Natural killer cell (primary cell): ENCODE measurements around the gene MRPS16. TPM values are rescaled to one million over a fixed set of nuclear protein-coding genes. Genes with fewer than 3 reads are reported as not detected.

Experiments used
- ATAC-seq, 3 donors: fragments of 150-1000 bp in 2 of 3; fragments of 200-7000 bp in 1 of 3; cut with Tn5 transposase; 1 replicate in 1 of 3; 2 replicates in 2 of 3; pipeline ENCODE4 v1.10.0; 2021; ENCODE audit warnings: mild to moderate bottlenecking in 2 of 3, moderate library complexity in 2 of 3
- DNase-seq, 2 donors: peaks; one replicate each; pipeline versions ENCODE4 v3.0.0 to v3.0.0-alpha.2; 2013 to 2021; ENCODE audit warnings: mixed read lengths in 1 of 2
- H3K27ac ChIP-seq: one replicate; pipeline ENCODE4 v1.5.1; 2013; ENCODE audit warnings: mild to moderate bottlenecking, low read length
- H3K27me3 ChIP-seq: one replicate; pipeline ENCODE4 v1.6.1; 2013; ENCODE audit warnings: low read length; ENCODE audit not compliant: control insufficient read depth, insufficient read depth
- H3K36me3 ChIP-seq: one replicate; pipeline ENCODE4 v1.6.1; 2013; ENCODE audit warnings: low read length; ENCODE audit not compliant: control insufficient read depth, insufficient read depth
- H3K4me1 ChIP-seq: one replicate; pipeline ENCODE4 v1.6.1; 2013; ENCODE audit warnings: low read length; ENCODE audit not compliant: control insufficient read depth, insufficient read depth
- H3K4me3 ChIP-seq: one replicate; pipeline ENCODE4 v1.5.1; 2013; ENCODE audit warnings: low read length
- H3K9me3 ChIP-seq: one replicate; pipeline ENCODE4 v1.6.1; 2013; ENCODE audit warnings: low read length; ENCODE audit not compliant: control insufficient read depth, insufficient read depth
- H3K27ac Mint-ChIP-seq, 2 donors: one replicate each; pipeline ENCODE4 v1.8.0; 2022; ENCODE audit warnings: mild to moderate bottlenecking in 2 of 2, mixed read lengths in 2 of 2, moderate library complexity in 1 of 2
- H3K27me3 Mint-ChIP-seq, 2 donors: one replicate each; pipeline ENCODE4 v1.8.0; 2022; ENCODE audit warnings: low read depth in 2 of 2, mixed read lengths in 2 of 2
- H3K36me3 Mint-ChIP-seq: one replicate; pipeline ENCODE4 v1.8.0; 2022; ENCODE audit warnings: mixed read lengths
- H3K4me1 Mint-ChIP-seq, 2 donors: one replicate each; pipeline ENCODE4 v1.8.0; 2022; ENCODE audit warnings: mixed read lengths in 2 of 2
- H3K4me3 Mint-ChIP-seq: one replicate; pipeline ENCODE4 v1.8.0; 2022; ENCODE audit warnings: mild to moderate bottlenecking, moderate library complexity, mixed read lengths
- H3K9me3 Mint-ChIP-seq, 2 donors: one replicate each; pipeline ENCODE4 v1.8.0; 2022; ENCODE audit warnings: mixed read lengths in 2 of 2
- WGBS: methylation state at CpG from one replicate; pipeline ENCODE4 v1.1.7; 2013; ENCODE audit warnings: missing lambda C conversion rate; ENCODE audit not compliant: insufficient coverage; 5-methylcytosine and 5-hydroxymethylcytosine counted together
- intact Hi-C: fragments of 100-400 bp; cut with micrococcal nuclease; formaldehyde crosslinking; loops from one replicate; pipeline ENCODE4 v1.14.2; 2022
- total RNA-seq, 4 donors: library from RNA; stranded (reverse); fragments of 120-200 nt in 1 of 4; gene quantifications; one replicate each; pipeline versions ENCODE4 v1.2.3 to v1.2.4, GENCODE V29; 2013 to 2022
- TF ChIP-seq, protein P1 (sequence below): fragments of 200-600 bp; IDR thresholded peaks from one replicate; pipeline ENCODE4 v1.8.0; 2022; ENCODE audit warnings: antibody characterized with exemption

MRPS16 gene
- total RNA-seq, 3 donors from 2014 or later (not counting 1 experiment from before 2014, with no cell fraction given), result 28.2 to 39.4 (median 31.4) TPM

DNA sequence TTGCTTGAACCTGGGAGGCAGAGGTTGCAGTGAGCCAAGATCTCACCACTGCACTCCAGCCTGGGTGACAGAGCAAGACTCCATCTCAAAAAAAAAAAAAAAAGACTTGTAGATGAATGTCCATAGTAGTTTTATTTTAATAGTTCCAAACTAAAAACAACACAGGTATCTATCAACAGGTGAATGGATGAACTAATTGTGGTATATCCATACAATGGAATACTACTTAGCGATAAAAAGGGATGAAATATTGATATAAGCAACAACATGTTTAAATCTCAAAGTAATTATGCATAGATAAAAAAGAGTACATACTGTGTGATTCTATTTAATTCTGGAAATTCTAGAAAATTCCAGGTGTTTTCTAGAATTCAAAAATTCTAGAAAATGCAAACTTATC, 37.5 kb upstream of the MRPS16 start:
- no peaks in the 10 kb centered on the region for H3K9me3 ChIP-seq
- ATAC-seq, result no peak
- H3K36me3 ChIP-seq, result no peaks in the 10 kb centered on the region
- no peaks in the 10 kb centered on the region for H3K4me1 Mint-ChIP-seq
- no peaks in the 10 kb centered on the region for H3K9me3 Mint-ChIP-seq
- no peaks in the 10 kb centered on the region for H3K27me3 ChIP-seq
- no peaks in the 10 kb centered on the region for H3K4me1 ChIP-seq
- TF ChIP-seq, protein P1, sequence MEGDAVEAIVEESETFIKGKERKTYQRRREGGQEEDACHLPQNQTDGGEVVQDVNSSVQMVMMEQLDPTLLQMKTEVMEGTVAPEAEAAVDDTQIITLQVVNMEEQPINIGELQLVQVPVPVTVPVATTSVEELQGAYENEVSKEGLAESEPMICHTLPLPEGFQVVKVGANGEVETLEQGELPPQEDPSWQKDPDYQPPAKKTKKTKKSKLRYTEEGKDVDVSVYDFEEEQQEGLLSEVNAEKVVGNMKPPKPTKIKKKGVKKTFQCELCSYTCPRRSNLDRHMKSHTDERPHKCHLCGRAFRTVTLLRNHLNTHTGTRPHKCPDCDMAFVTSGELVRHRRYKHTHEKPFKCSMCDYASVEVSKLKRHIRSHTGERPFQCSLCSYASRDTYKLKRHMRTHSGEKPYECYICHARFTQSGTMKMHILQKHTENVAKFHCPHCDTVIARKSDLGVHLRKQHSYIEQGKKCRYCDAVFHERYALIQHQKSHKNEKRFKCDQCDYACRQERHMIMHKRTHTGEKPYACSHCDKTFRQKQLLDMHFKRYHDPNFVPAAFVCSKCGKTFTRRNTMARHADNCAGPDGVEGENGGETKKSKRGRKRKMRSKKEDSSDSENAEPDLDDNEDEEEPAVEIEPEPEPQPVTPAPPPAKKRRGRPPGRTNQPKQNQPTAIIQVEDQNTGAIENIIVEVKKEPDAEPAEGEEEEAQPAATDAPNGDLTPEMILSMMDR, result no peak
- H3K27me3 Mint-ChIP-seq, result peaks cover 0 to 2% of the 10 kb centered on the region in 2 donors
- H3K27ac Mint-ChIP-seq, result no peak overlapping the region
- H3K4me3 Mint-ChIP-seq, result no peak overlapping the region
- no CpG with 5 or more reads among the region's 1 CpG for WGBS
- no peak for DNase-seq
- H3K36me3 Mint-ChIP-seq, result no peaks in the 10 kb centered on the region
- H3K4me3 ChIP-seq, result no peak overlapping the region
- intact Hi-C loops, result no loop called here
- H3K27ac ChIP-seq, result no peak overlapping the region

DNA sequence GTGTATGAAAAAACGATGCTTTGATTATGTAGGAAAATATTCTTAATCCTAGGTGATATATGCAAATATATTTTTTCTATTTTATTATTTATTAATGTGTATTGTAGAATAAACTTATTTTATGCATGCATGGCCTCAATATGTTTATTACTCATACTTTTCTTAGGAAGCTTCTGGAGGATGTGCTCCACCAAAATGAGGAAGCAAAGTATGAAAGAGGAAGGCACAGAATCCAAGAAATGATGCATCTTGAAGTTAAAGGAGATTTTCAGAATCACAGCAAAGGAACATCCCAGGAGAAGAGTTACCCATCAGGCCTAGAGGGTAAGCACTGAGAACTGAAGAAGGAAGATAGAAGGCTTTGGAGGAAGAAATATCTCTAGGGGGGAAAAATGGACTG, 35.0 kb upstream of the MRPS16 start:
- intact Hi-C loops, result no loop called here
- no peak overlapping the region for H3K4me3 Mint-ChIP-seq
- ATAC-seq, result no peak
- Histone ChIP-seq H3K4me3 (no peak overlapping the region), H3K4me1 (no peaks in the 10 kb centered on the region), H3K36me3 (no peaks in the 10 kb centered on the region), H3K27me3 (no peaks in the 10 kb centered on the region), H3K9me3 (no peaks in the 10 kb centered on the region), H3K27ac (no peak overlapping the region)
- no CpG with 5 or more reads among the region's 1 CpG for WGBS
- no peak overlapping the region for H3K27ac Mint-ChIP-seq
- no peaks in the 10 kb centered on the region for H3K36me3 Mint-ChIP-seq
- DNase-seq, result no peak
- no peaks in the 10 kb centered on the region for H3K27me3 Mint-ChIP-seq
- TF ChIP-seq, protein P1, result no peak
- no peaks in the 10 kb centered on the region for H3K9me3 Mint-ChIP-seq
- H3K4me1 Mint-ChIP-seq, result no peaks in the 10 kb centered on the region

DNA sequence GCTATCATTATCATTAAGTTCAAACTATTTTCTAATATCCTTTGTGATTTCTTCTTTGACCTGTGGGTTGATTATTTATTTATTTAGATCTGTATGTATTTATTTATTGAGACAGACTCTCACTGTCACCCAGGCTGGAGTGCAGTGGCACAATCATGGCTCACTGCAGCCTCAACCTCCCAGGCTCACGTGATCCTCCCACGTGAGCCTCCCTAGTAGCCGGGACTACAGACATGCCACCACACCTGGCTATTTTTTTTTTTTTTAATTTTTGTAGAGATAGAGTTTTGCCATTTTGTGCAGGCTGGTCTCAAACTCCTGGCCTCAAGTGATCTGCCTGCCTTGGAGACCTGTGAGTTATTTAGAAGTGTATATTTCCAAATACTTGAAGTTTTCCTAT, 28.7 kb upstream of the MRPS16 start:
- no peak overlapping the region for H3K4me3 Mint-ChIP-seq
- WGBS, result 100% methylated on average over 3 of the region's 3 CpGs
- H3K27ac Mint-ChIP-seq, result no peak overlapping the region

DNA sequence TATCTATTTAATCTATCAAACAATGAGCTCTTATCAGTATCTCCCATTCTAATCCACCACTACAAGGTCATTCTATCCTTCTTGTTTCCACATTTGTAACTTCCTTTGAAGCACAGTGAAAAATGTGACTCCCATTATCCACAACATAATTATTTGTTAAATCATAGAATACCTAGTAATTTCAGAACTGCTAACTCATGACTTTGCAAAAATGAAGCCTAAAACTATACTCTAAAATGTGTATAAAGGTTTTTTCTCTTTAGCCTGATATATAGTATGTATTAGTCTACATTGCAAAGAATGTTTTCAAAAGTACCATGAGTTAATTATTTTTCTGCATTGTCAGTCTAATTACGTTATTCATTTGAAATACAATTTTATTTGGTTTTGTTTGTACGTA, 12.0 kb upstream of the MRPS16 start:
- Histone ChIP-seq H3K36me3 (no peaks in the 10 kb centered on the region), H3K9me3 (no peaks in the 10 kb centered on the region), H3K4me1 (no peaks in the 10 kb centered on the region), H3K4me3 (no peak overlapping the region), H3K27ac (no peak overlapping the region), H3K27me3 (no peaks in the 10 kb centered on the region)
- TF ChIP-seq, protein P1, result no peak
- peaks cover 0 to 14% of the 10 kb centered on the region in 2 donors for H3K27me3 Mint-ChIP-seq
- no peak overlapping the region for H3K4me3 Mint-ChIP-seq
- intact Hi-C loops, result loop anchor here (1.0 kb wide), 1 partner anchor 380 kb away; no protein-coding TSS in a partner anchor
- ATAC-seq, result no peak
- no peak overlapping the region for H3K27ac Mint-ChIP-seq
- H3K9me3 Mint-ChIP-seq, result no peaks in the 10 kb centered on the region
- H3K4me1 Mint-ChIP-seq, result no peaks in the 10 kb centered on the region
- H3K36me3 Mint-ChIP-seq, result no peaks in the 10 kb centered on the region
- no peak for DNase-seq
- 80% methylated on average over 1 of the region's 2 CpGs for whole genome bisulfite sequencing

More for the DNA sequence above, 28.7 kb upstream of the MRPS16 start:
- H3K9me3 Mint-ChIP-seq, result no peaks in the 10 kb centered on the region
- intact Hi-C loops, result no loop called here
- H3K4me1 Mint-ChIP-seq, result no peaks in the 10 kb centered on the region
- no peaks in the 10 kb centered on the region for H3K36me3 Mint-ChIP-seq
- Histone ChIP-seq H3K27me3 (no peaks in the 10 kb centered on the region), H3K36me3 (no peaks in the 10 kb centered on the region), H3K4me1 (no peaks in the 10 kb centered on the region), H3K4me3 (no peak overlapping the region), H3K9me3 (no peaks in the 10 kb centered on the region), H3K27ac (no peak overlapping the region)
- TF ChIP-seq, protein P1, result no peak
- no peak for DNase-seq
- no peak for ATAC-seq
- peaks cover 5 to 6% of the 10 kb centered on the region in 2 donors for H3K27me3 Mint-ChIP-seq
